Retinal pigment epithelial cell (primary cell): ENCODE results near the gene GDF10.

ENCODE experiments used
- DNase-seq: peaks from one replicate; pipeline ENCODE4 v3.0.0-alpha.2; 2010; ENCODE audit warnings: low read depth
- H3K4me3 ChIP-seq: 2 replicates; pipeline ENCODE4 v1.5.1; 2011; ENCODE audit warnings: mild to moderate bottlenecking, low read length, control low read depth, moderate library complexity
- CTCF ChIP-seq: conservative IDR thresholded peaks from 2 replicates; pipeline ENCODE4 v1.5.1; 2011; ENCODE audit warnings: low read depth, low read length, control low read depth, inconsistent platforms

The GDF10 gene

DNA sequence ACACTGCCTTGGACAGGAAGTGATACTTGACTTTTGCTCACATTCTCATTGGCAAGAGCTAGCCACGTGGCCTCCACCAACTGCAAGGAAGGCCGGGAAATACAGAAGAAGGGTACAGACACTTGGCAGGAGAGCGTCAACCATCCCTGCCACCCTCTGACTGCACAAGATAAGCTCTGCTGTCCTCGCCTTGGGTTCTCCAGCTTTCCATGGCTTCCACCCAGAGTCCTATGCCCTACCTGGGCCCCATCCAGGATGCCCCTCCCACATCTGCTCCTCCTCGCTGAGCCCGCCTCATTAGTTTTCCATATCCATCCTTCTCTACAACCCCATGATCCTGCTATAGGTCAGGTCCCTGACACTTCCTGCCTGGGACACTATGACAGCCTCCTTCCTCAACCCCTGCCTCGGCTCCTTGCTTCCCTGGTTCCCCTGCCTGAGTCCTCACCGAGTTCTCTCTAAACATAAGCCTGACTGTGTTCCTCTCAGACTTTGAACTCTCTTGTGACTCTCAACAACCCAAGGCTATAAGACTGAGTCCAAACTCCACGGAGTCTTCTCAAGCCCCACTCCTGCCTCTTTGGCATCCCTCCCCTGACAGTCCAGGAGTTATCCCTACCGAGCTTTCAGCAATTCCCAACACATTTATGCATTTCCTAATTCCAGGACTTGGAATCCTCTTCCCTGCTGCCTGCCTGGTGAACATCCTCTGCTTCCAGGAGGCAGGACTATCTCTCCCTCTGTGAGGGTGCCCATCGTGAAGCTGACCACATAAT lies 23.2 kb upstream of the GDF10 start:
- no peak for DNase-seq
- H3K4me3 ChIP-seq: no peak overlapping the region
- no peak for TF ChIP-seq CTCF

DNA sequence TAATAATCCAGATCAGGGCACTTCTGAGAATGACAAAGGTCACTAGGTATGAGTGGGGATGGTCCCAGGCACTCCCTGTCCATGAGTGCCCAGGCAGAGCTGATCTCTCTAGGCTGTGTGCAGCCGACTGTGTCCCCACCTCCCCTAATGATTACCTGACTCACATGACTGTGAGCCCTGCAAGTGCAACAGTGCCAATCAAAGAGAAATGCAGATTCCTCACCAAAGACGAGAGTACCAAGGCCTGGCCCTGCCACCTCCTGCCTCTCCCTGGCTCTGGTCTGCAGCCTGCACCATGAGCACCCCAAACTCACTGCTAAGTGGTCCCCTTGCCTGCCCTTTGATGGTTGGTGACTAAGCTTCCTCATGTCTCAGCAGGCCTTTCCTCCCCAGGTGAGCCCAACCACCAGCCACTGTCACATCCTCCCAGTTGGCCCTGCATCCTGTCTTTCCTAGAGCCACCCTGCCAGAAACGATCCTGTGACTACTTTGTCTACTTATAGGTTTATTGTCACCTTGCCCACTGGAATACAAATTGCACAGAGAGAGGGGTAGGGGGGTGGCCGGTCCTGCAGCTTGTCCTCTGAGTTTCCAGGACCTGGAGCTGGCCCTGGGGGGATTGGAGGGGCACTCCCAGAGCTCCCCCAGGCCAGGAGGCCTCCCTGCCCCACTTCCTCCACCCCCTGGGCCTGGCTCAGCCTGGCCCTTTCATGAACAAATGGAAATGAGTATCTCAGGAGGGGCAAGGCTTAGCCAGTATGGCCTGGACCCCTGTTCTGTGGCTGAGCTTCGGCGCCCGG lies 22.4 kb upstream of the GDF10 start:
- no peak for DNase-seq

GRCh38 chr10:47278152-47278473 lies 21.9 kb upstream of the GDF10 start:
- no peak for DNase-seq
- no peak overlapping the region for H3K4me3 ChIP-seq
- no peak for TF ChIP-seq CTCF

More for the DNA sequence above, 22.4 kb upstream of the GDF10 start:
- TF ChIP-seq CTCF: no peak
- H3K4me3 ChIP-seq: no peak overlapping the region

- no peak for DNase-seq
Observed at GRCh38 chr10:47278720-47279119, 21.3 kb upstream of the GDF10 start.

GRCh38 chr10:47279276-47279675 lies 20.7 kb upstream of the GDF10 start:
- no peak for DNase-seq
- H3K4me3 ChIP-seq: no peak overlapping the region

More at GRCh38 chr10:47278720-47279119, 21.3 kb upstream of the GDF10 start:
- TF ChIP-seq CTCF: no peak
- no peak overlapping the region for H3K4me3 ChIP-seq

GRCh38 chr10:47282005-47282656 lies 17.9 kb upstream of the GDF10 start:
- no peak overlapping the region for H3K4me3 ChIP-seq
- no peak for DNase-seq
- no peak for TF ChIP-seq CTCF

More at GRCh38 chr10:47279276-47279675, 20.7 kb upstream of the GDF10 start:
- no peak for TF ChIP-seq CTCF

- H3K4me3 ChIP-seq: no peak overlapping the region
- no peak for DNase-seq
- TF ChIP-seq CTCF: no peak
Observed at GRCh38 chr10:47282657-47283018, 17.4 kb upstream of the GDF10 start.
